Muscle layer of duodenum (tissue), 2 donors: ENCODE measurements around the gene SH3GL3.

Experiments used
- H3K27ac ChIP-seq: one replicate; pipeline ENCODE4 v1.7.0; 2013; ENCODE audit warnings: mild to moderate bottlenecking, low read length
- H3K27me3 ChIP-seq: one replicate; pipeline ENCODE4 v1.7.0; 2013; ENCODE audit warnings: low read depth, mild to moderate bottlenecking, control low read depth, low read length
- H3K36me3 ChIP-seq, 2 donors: one replicate each; pipeline ENCODE4 v1.7.0; 2013; ENCODE audit warnings: low read length in 2 of 2, control low read depth in 1 of 2, mild to moderate bottlenecking in 1 of 2; ENCODE audit not compliant: insufficient read depth in 2 of 2, control insufficient read depth in 1 of 2
- H3K4me1 ChIP-seq, 2 donors: one replicate each; pipeline ENCODE4 v1.7.0; 2013; ENCODE audit warnings: low read length in 2 of 2, mild to moderate bottlenecking in 2 of 2, control low read depth in 1 of 2, moderate library complexity in 1 of 2; ENCODE audit not compliant: insufficient read depth in 2 of 2, control insufficient read depth in 1 of 2
- H3K4me3 ChIP-seq, 2 donors: one replicate each; pipeline ENCODE4 v1.7.0; 2013; ENCODE audit warnings: low read length in 2 of 2, low read depth in 1 of 2, mild to moderate bottlenecking in 1 of 2
- H3K9me3 ChIP-seq, 2 donors: one replicate each; pipeline ENCODE4 v1.7.0; 2013; ENCODE audit warnings: low read length in 2 of 2, control low read depth in 1 of 2, mild to moderate bottlenecking in 1 of 2; ENCODE audit not compliant: control insufficient read depth in 1 of 2
- donor health status: healthy.

SH3GL3 gene

GRCh38 chr15:83549623-83550022, 102.5 kb downstream of the SH3GL3 start:
- Histone ChIP-seq H3K27ac (no peak overlapping the region), H3K9me3 (no peaks in the 10 kb centered on the region), H3K4me3 (no peak overlapping the region), H3K36me3 (no peaks in the 10 kb centered on the region), H3K27me3 (no peaks in the 10 kb centered on the region), H3K4me1 (no peaks in the 10 kb centered on the region)

GRCh38 chr15:83554558-83554957, 107.4 kb downstream of the SH3GL3 start:
- H3K4me3 ChIP-seq = no peak overlapping the region
- H3K4me1 ChIP-seq = no peaks in the 10 kb centered on the region
- no peaks in the 10 kb centered on the region for H3K9me3 ChIP-seq
- no peaks in the 10 kb centered on the region for H3K27me3 ChIP-seq
- no peak overlapping the region for H3K27ac ChIP-seq
- H3K36me3 ChIP-seq = no peaks in the 10 kb centered on the region

GRCh38 chr15:83555383-83555782, 108.2 kb downstream of the SH3GL3 start:
- H3K4me1 ChIP-seq = no peaks in the 10 kb centered on the region
- no peaks in the 10 kb centered on the region for H3K27me3 ChIP-seq
- no peak overlapping the region for H3K27ac ChIP-seq
- no peaks in the 10 kb centered on the region for H3K36me3 ChIP-seq
- no peaks in the 10 kb centered on the region for H3K9me3 ChIP-seq
- no peak overlapping the region for H3K4me3 ChIP-seq

GRCh38 chr15:83556068-83556467, 108.9 kb downstream of the SH3GL3 start:
- no peaks in the 10 kb centered on the region for H3K36me3 ChIP-seq

GRCh38 chr15:83556754-83557153, 109.6 kb downstream of the SH3GL3 start:
- Histone ChIP-seq H3K27me3 (no peaks in the 10 kb centered on the region), H3K36me3 (no peaks in the 10 kb centered on the region)

More at GRCh38 chr15:83556068-83556467, 108.9 kb downstream of the SH3GL3 start:
- no peak overlapping the region for H3K27ac ChIP-seq
- no peak overlapping the region for H3K4me3 ChIP-seq
- no peaks in the 10 kb centered on the region for H3K27me3 ChIP-seq
- no peaks in the 10 kb centered on the region for H3K9me3 ChIP-seq
- no peaks in the 10 kb centered on the region for H3K4me1 ChIP-seq

GRCh38 chr15:83558146-83558545, 111.0 kb downstream of the SH3GL3 start:
- Histone ChIP-seq H3K27me3 (no peaks in the 10 kb centered on the region), H3K36me3 (no peaks in the 10 kb centered on the region), H3K4me1 (no peaks in the 10 kb centered on the region), H3K4me3 (no peak overlapping the region), H3K9me3 (no peaks in the 10 kb centered on the region), H3K27ac (no peak overlapping the region)

More at GRCh38 chr15:83556754-83557153, 109.6 kb downstream of the SH3GL3 start:
- Histone ChIP-seq H3K9me3 (no peaks in the 10 kb centered on the region), H3K27ac (no peak overlapping the region), H3K4me1 (no peaks in the 10 kb centered on the region), H3K4me3 (no peak overlapping the region)

- H3K4me3 ChIP-seq = no peak overlapping the region
- H3K9me3 ChIP-seq = no peaks in the 10 kb centered on the region
- H3K36me3 ChIP-seq = no peaks in the 10 kb centered on the region
- H3K27me3 ChIP-seq = no peaks in the 10 kb centered on the region
- no peaks in the 10 kb centered on the region for H3K4me1 ChIP-seq
- no peak overlapping the region for H3K27ac ChIP-seq
Observed at GRCh38 chr15:83559310-83559966, 112.3 kb downstream of the SH3GL3 start.

GRCh38 chr15:83561661-83562060, 114.5 kb downstream of the SH3GL3 start:
- Histone ChIP-seq H3K4me1 (no peaks in the 10 kb centered on the region), H3K36me3 (no peaks in the 10 kb centered on the region), H3K9me3 (no peaks in the 10 kb centered on the region), H3K4me3 (no peak overlapping the region), H3K27me3 (no peaks in the 10 kb centered on the region), H3K27ac (no peak overlapping the region)

- Histone ChIP-seq H3K36me3 (no peaks in the 10 kb centered on the region), H3K4me3 (no peak overlapping the region), H3K9me3 (no peaks in the 10 kb centered on the region), H3K27ac (no peak overlapping the region), H3K4me1 (no peaks in the 10 kb centered on the region), H3K27me3 (no peaks in the 10 kb centered on the region)
Observed at GRCh38 chr15:83565138-83565537, 118.0 kb downstream of the SH3GL3 start.

- Histone ChIP-seq H3K27me3 (no peaks in the 10 kb centered on the region), H3K36me3 (no peaks in the 10 kb centered on the region), H3K9me3 (no peaks in the 10 kb centered on the region), H3K4me3 (no peak overlapping the region), H3K27ac (no peak overlapping the region), H3K4me1 (no peaks in the 10 kb centered on the region)
Observed at GRCh38 chr15:83565553-83566159, 118.5 kb downstream of the SH3GL3 start.

- Histone ChIP-seq H3K4me1 (no peaks in the 10 kb centered on the region), H3K36me3 (no peaks in the 10 kb centered on the region), H3K9me3 (no peaks in the 10 kb centered on the region), H3K4me3 (no peak overlapping the region), H3K27me3 (no peaks in the 10 kb centered on the region), H3K27ac (no peak overlapping the region)
Observed at GRCh38 chr15:83567318-83567717, 120.2 kb downstream of the SH3GL3 start.

GRCh38 chr15:83569341-83569740, 122.2 kb downstream of the SH3GL3 start:
- Histone ChIP-seq H3K36me3 (no peaks in the 10 kb centered on the region), H3K4me1 (no peaks in the 10 kb centered on the region), H3K9me3 (no peaks in the 10 kb centered on the region), H3K27ac (no peak overlapping the region), H3K4me3 (no peak overlapping the region), H3K27me3 (no peaks in the 10 kb centered on the region)
